NCI-H2029 treated with DMSO at 0.1 percent for 48 hours (cell line): Measurements from ENCODE around the gene BAZ2B.
"Not testable (repeated sequence)": the region's sequence is repeated elsewhere in the genome, so short reads cannot be mapped to it uniquely, and the experiment has no call there.

ENCODE experiments used
- DNase-seq: peaks from one replicate; lab custom pipeline; 2025; lab: John Stamatoyannopoulos, UW

The BAZ2B gene

GRCh38 chr2:159572459-159572858, 43.9 kb downstream of the BAZ2B start:
- no peak for DNase-seq

- no peak for DNase-seq
These were observed 44.6 kb downstream of the BAZ2B start for GRCh38 chr2:159571540-159572260.

GRCh38 chr2:159564081-159564480, 52.3 kb downstream of the BAZ2B start:
- DNase-seq, result no peak

- DNase-seq, result no peak
These were observed 54.1 kb downstream of the BAZ2B start for GRCh38 chr2:159562248-159562647.

- DNase-seq, result no peak
These were observed 54.6 kb downstream of the BAZ2B start for GRCh38 chr2:159561786-159562185.

- DNase-seq, result no peak
These were observed 55.1 kb downstream of the BAZ2B start for GRCh38 chr2:159561242-159561641.

- DNase-seq, result no peak
These were observed 57.3 kb downstream of the BAZ2B start for GRCh38 chr2:159559034-159559433.

- DNase-seq, result no peak
These were observed 57.9 kb downstream of the BAZ2B start for GRCh38 chr2:159558479-159558878.

GRCh38 chr2:159557437-159558034, 58.8 kb downstream of the BAZ2B start:
- no peak for DNase-seq

GRCh38 chr2:159555651-159556392, 60.5 kb downstream of the BAZ2B start:
- no peak for DNase-seq

GRCh38 chr2:159553727-159554126, 62.6 kb downstream of the BAZ2B start:
- no peak for DNase-seq

GRCh38 chr2:159551806-159552205, 64.5 kb downstream of the BAZ2B start:
- DNase-seq, result no peak

GRCh38 chr2:159550231-159550630, 66.1 kb downstream of the BAZ2B start:
- no peak for DNase-seq

GRCh38 chr2:159549234-159549633, 67.1 kb downstream of the BAZ2B start:
- no peak for DNase-seq

- no peak for DNase-seq
These were observed 69.5 kb downstream of the BAZ2B start for GRCh38 chr2:159546716-159547430.

- DNase-seq, result no peak
These were observed 70.3 kb downstream of the BAZ2B start for GRCh38 chr2:159546039-159546438.

GRCh38 chr2:159545085-159545484, 71.3 kb downstream of the BAZ2B start:
- DNase-seq, result no peak

GRCh38 chr2:159542101-159542500, 74.2 kb downstream of the BAZ2B start:
- no peak for DNase-seq

GRCh38 chr2:159539701-159540100, 76.6 kb downstream of the BAZ2B start:
- no peak for DNase-seq

GRCh38 chr2:159538801-159539200, 77.5 kb downstream of the BAZ2B start:
- no peak for DNase-seq

GRCh38 chr2:159535261-159535660, 81.1 kb downstream of the BAZ2B start:
- DNase-seq, result not testable (repeated sequence)

- no peak for DNase-seq
These were observed 84.9 kb downstream of the BAZ2B start for GRCh38 chr2:159531475-159531874.

- no peak for DNase-seq
These were observed 89.9 kb downstream of the BAZ2B start for GRCh38 chr2:159526433-159526832.
